GM21825 (cell line): ENCODE data around the gene MED8.

ENCODE experiments used
- ATAC-seq: cut with Tn5 transposase; IDR thresholded peaks from one replicate; pipeline ENCODE4 v1.9.1; 2021; ENCODE audit warnings: mild to moderate bottlenecking, moderate library complexity; ENCODE audit not compliant: unreplicated experiment

MED8 gene

DNA sequence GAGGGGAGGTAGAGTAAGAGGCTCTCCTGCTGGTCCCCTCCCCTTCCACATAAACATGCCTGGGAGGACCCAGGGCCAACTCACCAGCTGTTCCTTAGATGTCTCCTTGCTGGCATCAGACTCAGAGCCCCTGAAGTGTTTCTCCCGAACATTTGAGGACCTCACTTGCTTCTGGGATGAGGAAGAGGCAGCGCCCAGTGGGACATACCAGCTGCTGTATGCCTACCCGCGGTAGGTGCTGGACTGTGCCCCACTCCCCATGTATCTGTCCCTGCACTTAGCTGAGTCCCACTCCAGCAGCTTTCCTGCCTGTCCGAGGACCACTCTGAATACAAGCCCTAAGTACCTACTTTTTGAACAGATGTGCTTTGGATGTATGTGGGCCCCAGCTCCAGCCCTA lies 51.6 kb downstream of the MED8 start:
- ATAC-seq: no peak

DNA sequence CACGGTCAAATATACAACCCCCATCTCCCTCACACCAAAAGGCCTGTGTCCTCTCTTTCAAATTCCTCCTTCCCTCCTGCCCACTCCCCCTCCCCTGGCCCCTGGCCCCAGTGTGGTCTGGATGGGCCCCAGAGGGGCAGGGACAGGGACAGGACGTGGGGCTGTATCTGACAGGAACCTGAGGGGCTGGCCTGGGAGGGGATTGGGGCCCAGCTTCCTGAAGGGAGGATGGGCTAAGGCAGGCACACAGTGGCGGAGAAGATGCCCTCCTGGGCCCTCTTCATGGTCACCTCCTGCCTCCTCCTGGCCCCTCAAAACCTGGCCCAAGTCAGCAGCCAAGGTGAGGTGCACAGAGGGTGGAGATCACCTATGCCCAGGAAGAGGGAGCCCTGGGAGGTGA lies 52.0 kb downstream of the MED8 start, which contains the start of gene MPL:
Gene MPL, plus strand, starts transcription at position 231 of the 400 bp plus-strand sequence. Its CDS starts 31 bp downstream, at position 262.
- no peak for ATAC-seq

DNA sequence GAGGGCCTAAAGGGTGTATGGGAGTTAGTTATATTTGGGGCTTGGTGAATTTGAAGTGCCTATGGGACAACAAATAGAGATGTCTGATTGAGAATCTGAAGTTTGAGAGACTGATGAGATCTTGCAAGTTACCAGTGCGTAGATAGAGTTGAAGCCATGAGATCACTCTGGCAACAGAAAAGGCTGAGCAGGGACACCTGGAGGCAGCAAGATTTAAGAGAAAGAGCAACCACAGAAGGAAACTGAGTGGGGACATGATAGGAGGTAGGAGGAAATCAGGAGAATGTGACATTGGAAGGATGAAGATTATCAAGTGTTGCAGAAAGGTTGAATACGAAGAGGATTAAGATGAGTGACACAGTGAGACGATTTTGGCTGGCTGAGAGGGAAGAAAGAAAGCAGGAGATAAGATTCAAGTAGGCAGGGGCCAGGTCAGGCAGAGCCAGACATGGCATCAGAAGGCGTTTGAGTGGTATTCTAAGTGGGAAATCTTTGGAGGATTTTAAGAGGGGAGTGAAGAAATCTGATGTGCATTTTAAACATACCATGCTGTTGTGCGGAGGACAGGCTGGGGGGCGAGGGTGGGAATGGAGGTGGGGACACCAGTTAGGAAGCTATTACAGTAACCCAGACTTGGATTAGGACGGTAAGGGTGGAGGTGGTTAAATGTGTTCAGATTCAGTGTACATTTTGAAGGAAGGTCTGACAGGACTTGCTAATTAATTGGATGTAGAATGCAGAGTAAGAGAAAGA lies 55.0 kb downstream of the MED8 start:
- ATAC-seq: no peak
